Left ventricle myocardium superior (tissue), 1 donor: ENCODE data around the gene SLC22A14. TPM values are rescaled to one million over a fixed set of nuclear protein-coding genes. Genes with fewer than 3 reads are reported as not detected.
"Not testable (repeated sequence)": the region's sequence is repeated elsewhere in the genome, so short reads cannot be mapped to it uniquely, and the experiment has no call there.

Experiments
- ATAC-seq: fragments of 200-7000 bp; cut with Tn5 transposase; one replicate; pipeline ENCODE4 v1.9.1; 2020; ENCODE audit warnings: mild to moderate bottlenecking, moderate library complexity
- DNase-seq: peaks from one replicate; pipeline ENCODE4 v3.0.0-alpha.2; 2020
- intact Hi-C: fragments of 100-400 bp; cut with micrococcal nuclease; formaldehyde crosslinking; loops from one replicate; pipeline ENCODE4 v1.11.0; 2022
- long read RNA-seq: library from polyadenylated mRNA; unstranded; transcript quantifications from one replicate; pipeline ENCODE4 v2.0.0, GENCODE V29; 2021
- total RNA-seq: library from RNA; stranded (reverse); fragmentation: NEBNext Ultra II Directional; extraction: Animal tissue kit (Norgen Biotek cat#: 25700); gene quantifications from one replicate; pipeline ENCODE4 v1.2.1, GENCODE V29; 2021
- donor health status: DM: no; HTN: yes; CAD: no; lungs with severe emphysema.

The SLC22A14 gene
- not detected for total RNA-seq
- long read RNA-seq: 0 reads

GRCh38 chr3:38281895-38282686 is at the start of gene SLC22A14:
TSS of gene SLC22A14 (plus strand) at chr3:38282294. CDS start at chr3:38306027, 23,733 bp downstream.
- intact Hi-C loops: no loop called here
- DNase-seq: no peak
- ATAC-seq: no peak

GRCh38 chr3:38232701-38233100 is 49.4 kb upstream of the SLC22A14 start:
- intact Hi-C loops: no loop called here
- DNase-seq (no peak), ATAC-seq (no peak)

- DNase-seq (no peak), ATAC-seq (no peak)
- intact Hi-C loops: no loop called here
Measured at GRCh38 chr3:38235466-38235865, 46.6 kb upstream of the SLC22A14 start.

GRCh38 chr3:38238416-38239008 is 43.6 kb upstream of the SLC22A14 start:
- intact Hi-C loops: no loop called here
- ATAC-seq (no peak), DNase-seq (no peak)

- intact Hi-C loops, ATAC-seq: not testable (repeated sequence)
Measured at GRCh38 chr3:38242812-38243211, 39.3 kb upstream of the SLC22A14 start.

GRCh38 chr3:38245930-38246329 is 36.2 kb upstream of the SLC22A14 start:
- ATAC-seq (no peak), DNase-seq (no peak)
- intact Hi-C loops: no loop called here

More at GRCh38 chr3:38242812-38243211, 39.3 kb upstream of the SLC22A14 start:
- DNase-seq: not testable (repeated sequence)

- ATAC-seq (peak; percentile 95), DNase-seq (no peak)
- intact Hi-C loops: no loop called here
Measured at GRCh38 chr3:38247366-38248035, 34.6 kb upstream of the SLC22A14 start.

GRCh38 chr3:38250198-38250597 is 31.9 kb upstream of the SLC22A14 start:
- no peak for ATAC-seq
- intact Hi-C loops: no loop called here
- DNase-seq: no peak

- ATAC-seq (peak; percentile 16), DNase-seq (no peak)
- intact Hi-C loops: no loop called here
Measured at GRCh38 chr3:38251197-38251596, 30.9 kb upstream of the SLC22A14 start.

GRCh38 chr3:38253704-38254103 is 28.4 kb upstream of the SLC22A14 start:
- ATAC-seq (no peak), DNase-seq (no peak)
- intact Hi-C loops: no loop called here

- intact Hi-C loops: no loop called here
- no peak for ATAC-seq
- DNase-seq: no peak
Measured at GRCh38 chr3:38254872-38255271, 27.2 kb upstream of the SLC22A14 start.

- DNase-seq: no peak
- no peak for ATAC-seq
- intact Hi-C loops: no loop called here
Measured at GRCh38 chr3:38255627-38256026, 26.5 kb upstream of the SLC22A14 start.

GRCh38 chr3:38257583-38257982 is 24.5 kb upstream of the SLC22A14 start:
- intact Hi-C loops: no loop called here
- ATAC-seq (no peak), DNase-seq (no peak)

- DNase-seq (no peak), ATAC-seq (no peak)
- intact Hi-C loops: no loop called here
Measured at GRCh38 chr3:38260474-38260873, 21.6 kb upstream of the SLC22A14 start.

GRCh38 chr3:38264353-38264771 is 17.7 kb upstream of the SLC22A14 start:
- ATAC-seq: peak; percentile 95
- intact Hi-C loops: no loop called here
- peak; percentile 53 for DNase-seq

- intact Hi-C loops: no loop called here
- peak; percentile 78 for ATAC-seq
- no peak for DNase-seq
Measured at GRCh38 chr3:38264779-38265178, 17.3 kb upstream of the SLC22A14 start.

- intact Hi-C loops: no loop called here
- DNase-seq (no peak), ATAC-seq (no peak)
Measured at GRCh38 chr3:38265604-38266307, 16.3 kb upstream of the SLC22A14 start, which contains the start of gene SLC22A13. TSS of gene SLC22A13 (plus strand) at chr3:38265812. CDS start at chr3:38265861, 49 bp downstream.

- ATAC-seq: no peak
- intact Hi-C loops: no loop called here
- no peak for DNase-seq
Measured at GRCh38 chr3:38266810-38267209, 15.3 kb upstream of the SLC22A14 start.

GRCh38 chr3:38267662-38268061 is 14.4 kb upstream of the SLC22A14 start:
- ATAC-seq (no peak), DNase-seq (no peak)
- intact Hi-C loops: no loop called here

- DNase-seq (no peak), ATAC-seq (no peak)
- intact Hi-C loops: no loop called here
Measured at GRCh38 chr3:38268087-38268486, 14.0 kb upstream of the SLC22A14 start.
